Activated CD4-positive, alpha-beta T cell treated with anti-CD3 and anti-CD28 coated beads for 36 hours (primary cell): ENCODE measurements around the gene FOXF2. TPM values are rescaled to one million over a fixed set of nuclear protein-coding genes. Genes with fewer than 3 reads are reported as not detected.
A peak's percentile ranks its signal among the peaks of the same experiment; 100 is the strongest.

ENCODE experiments used
- ATAC-seq: fragments of 200-7000 bp; cut with Tn5 transposase; one replicate; pipeline ENCODE4 v1.10.0; 2021; ENCODE audit warnings: mild to moderate bottlenecking, moderate library complexity
- CTCF ChIA-PET: fragments of 350-600 bp; sonication (Branson Sonifier 250); formaldehyde crosslinking; loops from one replicate; lab custom pipeline; 2021; ENCODE audit warnings: antibody characterized with exemption; lab: Charles Lee
- POLR2A ChIA-PET: fragments of 350-600 bp; sonication (Branson Sonifier 250); formaldehyde crosslinking; loops from one replicate; lab custom pipeline; 2021; ENCODE audit warnings: antibody characterized with exemption, inconsistent platforms; lab: Charles Lee
- DNase-seq: peaks from one replicate; pipeline ENCODE4 v3.0.0-alpha.2; 2020
- H3K27ac Mint-ChIP-seq: one replicate; pipeline ENCODE4 v1.8.0; 2021; ENCODE audit warnings: mixed read lengths
- H3K27me3 Mint-ChIP-seq: one replicate; pipeline ENCODE4 v1.8.0; 2021; ENCODE audit warnings: mixed read lengths
- H3K36me3 Mint-ChIP-seq: one replicate; pipeline ENCODE4 v1.8.0; 2021; ENCODE audit warnings: low read depth, mixed read lengths
- H3K4me1 Mint-ChIP-seq: one replicate; pipeline ENCODE4 v1.8.0; 2021; ENCODE audit warnings: mixed read lengths
- H3K4me3 Mint-ChIP-seq: one replicate; pipeline ENCODE4 v1.8.0; 2021; ENCODE audit warnings: mild to moderate bottlenecking, moderate library complexity, mixed read lengths
- H3K9me3 Mint-ChIP-seq: one replicate; pipeline ENCODE4 v1.8.0; 2021; ENCODE audit warnings: low read depth, mixed read lengths
- intact Hi-C, 2 experiments: fragments of 100-400 bp; cut with DNase I in 1 of 2; cut with micrococcal nuclease in 1 of 2; formaldehyde crosslinking; loops; one replicate each; pipeline versions ENCODE4 v1.14.2 to v1.15.1; 2022 to 2024; cut with DNase I, micrococcal nuclease
- total RNA-seq, 2 experiments: library from RNA; stranded (reverse); gene quantifications; one replicate each; pipeline ENCODE4 v1.2.3, GENCODE V29; 2021

FOXF2 gene
- total RNA-seq, 2 experiments from 2014 or later, result not detected

GRCh38 chr6:1416191-1416760 is 26.9 kb downstream of the FOXF2 start:
- Mint-ChIP-seq H3K4me1 (no peaks in the 10 kb centered on the region), H3K9me3 (peaks cover 4% of the 10 kb centered on the region), H3K4me3 (no peak overlapping the region), H3K36me3 (no peaks in the 10 kb centered on the region), H3K27ac (no peak overlapping the region), H3K27me3 (peaks cover 19% of the 10 kb centered on the region)
- intact Hi-C loops, result no loop called here
- ChIA-PET CTCF (interaction anchor here (0.7 kb wide), 1 partner anchor 694 kb away, joined by 3 read pairs; no protein-coding TSS in a partner anchor), POLR2A (no interaction called here)
- no peak for DNase-seq
- no peak for ATAC-seq

- Mint-ChIP-seq H3K36me3 (no peaks in the 10 kb centered on the region), H3K9me3 (peaks cover 4% of the 10 kb centered on the region), H3K27me3 (peaks cover 19% of the 10 kb centered on the region), H3K4me3 (no peak overlapping the region), H3K4me1 (no peaks in the 10 kb centered on the region), H3K27ac (no peak overlapping the region)
- no peak for ATAC-seq
- ChIA-PET POLR2A (no interaction called here), CTCF (interaction anchor here (0.7 to 0.8 kb wide), 2 partner anchors 20 to 695 kb away, joined by 3 read pairs; no protein-coding TSS in a partner anchor)
- intact Hi-C loops, result no loop called here
- DNase-seq, result no peak
Measured at GRCh38 chr6:1416820-1417219, 27.4 kb downstream of the FOXF2 start.

GRCh38 chr6:1417718-1418117 is 28.3 kb downstream of the FOXF2 start:
- ChIA-PET CTCF (interaction anchor here (0.8 kb wide), 1 partner anchor 21 kb away, joined by 3 read pairs; no protein-coding TSS in a partner anchor), POLR2A (no interaction called here)
- no peak for DNase-seq
- Mint-ChIP-seq H3K36me3 (no peaks in the 10 kb centered on the region), H3K4me1 (no peaks in the 10 kb centered on the region), H3K4me3 (no peak overlapping the region), H3K27ac (no peak overlapping the region), H3K27me3 (peaks cover 15% of the 10 kb centered on the region), H3K9me3 (peaks cover 4% of the 10 kb centered on the region)
- intact Hi-C loops, result no loop called here
- ATAC-seq, result no peak

- no peak for ATAC-seq
- H3K27ac Mint-ChIP-seq, result no peak overlapping the region
- no peak overlapping the region for H3K4me3 Mint-ChIP-seq
- intact Hi-C loops, result no loop called here
- CTCF ChIA-PET, result interaction anchor here (0.6 kb wide), 1 partner anchor 512 kb away, joined by 3 read pairs; no protein-coding TSS in a partner anchor
- H3K36me3 Mint-ChIP-seq, result no peaks in the 10 kb centered on the region
- POLR2A ChIA-PET, result no interaction called here
- peaks cover 19% of the 10 kb centered on the region for H3K27me3 Mint-ChIP-seq
- no peaks in the 10 kb centered on the region for H3K4me1 Mint-ChIP-seq
- no peak for DNase-seq
- peaks cover 4% of the 10 kb centered on the region for H3K9me3 Mint-ChIP-seq
Measured at GRCh38 chr6:1418471-1419191, 29.3 kb downstream of the FOXF2 start.

- DNase-seq (no peak), ATAC-seq (no peak)
- no peaks in the 10 kb centered on the region for H3K4me1 Mint-ChIP-seq
- no peaks in the 10 kb centered on the region for H3K36me3 Mint-ChIP-seq
- POLR2A ChIA-PET, result no interaction called here
- H3K9me3 Mint-ChIP-seq, result peaks cover 4% of the 10 kb centered on the region
- H3K4me3 Mint-ChIP-seq, result no peak overlapping the region
- H3K27ac Mint-ChIP-seq, result no peak overlapping the region
- H3K27me3 Mint-ChIP-seq, result peaks cover 25% of the 10 kb centered on the region
- CTCF ChIA-PET, result no interaction called here
- intact Hi-C loops, result no loop called here
Measured at GRCh38 chr6:1420382-1420781, 31.0 kb downstream of the FOXF2 start.

GRCh38 chr6:1422290-1422689 is 32.9 kb downstream of the FOXF2 start:
- DNase-seq (no peak), ATAC-seq (no peak)
- CTCF ChIA-PET, result interaction anchor here (0.9 to 1.5 kb wide), 4 partner anchors 14 to 828 kb away, joined by 4 to 7 read pairs (median 6); no protein-coding TSS in a partner anchor
- H3K27ac Mint-ChIP-seq, result no peak overlapping the region
- H3K36me3 Mint-ChIP-seq, result no peaks in the 10 kb centered on the region
- no peak overlapping the region for H3K4me3 Mint-ChIP-seq
- POLR2A ChIA-PET, result no interaction called here
- intact Hi-C loops, result no loop called here
- peaks cover 35% of the 10 kb centered on the region for H3K27me3 Mint-ChIP-seq
- H3K4me1 Mint-ChIP-seq, result no peaks in the 10 kb centered on the region
- peaks cover 4% of the 10 kb centered on the region for H3K9me3 Mint-ChIP-seq

GRCh38 chr6:1423578-1423977 is 34.2 kb downstream of the FOXF2 start:
- intact Hi-C loops, result no loop called here
- ATAC-seq (no peak), DNase-seq (no peak)
- Mint-ChIP-seq H3K27me3 (peaks cover 35% of the 10 kb centered on the region), H3K27ac (no peak overlapping the region), H3K4me1 (no peaks in the 10 kb centered on the region), H3K4me3 (no peak overlapping the region), H3K36me3 (no peaks in the 10 kb centered on the region), H3K9me3 (peaks cover 4% of the 10 kb centered on the region)
- POLR2A ChIA-PET, result no interaction called here
- CTCF ChIA-PET, result interaction anchor here (0.5 to 1.2 kb wide), 4 partner anchors 27 to 1068 kb away, joined by 3 to 7 read pairs (median 4); no protein-coding TSS in a partner anchor

GRCh38 chr6:1424306-1424927 is 35.0 kb downstream of the FOXF2 start:
- peak; percentile 56 for DNase-seq
- ATAC-seq, result peak; percentile 72

GRCh38 chr6:1426416-1426815 is 37.0 kb downstream of the FOXF2 start:
- H3K27ac Mint-ChIP-seq, result no peak overlapping the region
- no peaks in the 10 kb centered on the region for H3K9me3 Mint-ChIP-seq
- no peak for ATAC-seq
- CTCF ChIA-PET, result interaction anchor here (2.3 kb wide), 1 partner anchor 10 kb away, joined by 11 read pairs; no protein-coding TSS in a partner anchor
- DNase-seq, result no peak
- intact Hi-C loops, result no loop called here
- H3K4me1 Mint-ChIP-seq, result no peaks in the 10 kb centered on the region
- H3K4me3 Mint-ChIP-seq, result no peak overlapping the region
- POLR2A ChIA-PET, result no interaction called here
- H3K27me3 Mint-ChIP-seq, result peaks cover 25% of the 10 kb centered on the region
- H3K36me3 Mint-ChIP-seq, result no peaks in the 10 kb centered on the region

More at GRCh38 chr6:1424306-1424927, 35.0 kb downstream of the FOXF2 start:
- ChIA-PET CTCF (interaction anchor here (0.6 to 1.0 kb wide), 3 partner anchors 12 to 938 kb away, joined by 3 to 4 read pairs (median 3); no protein-coding TSS in a partner anchor), POLR2A (no interaction called here)
- H3K9me3 Mint-ChIP-seq, result peaks cover 4% of the 10 kb centered on the region
- H3K4me3 Mint-ChIP-seq, result no peak overlapping the region
- H3K36me3 Mint-ChIP-seq, result no peaks in the 10 kb centered on the region
- no peak overlapping the region for H3K27ac Mint-ChIP-seq
- H3K4me1 Mint-ChIP-seq, result no peaks in the 10 kb centered on the region
- intact Hi-C loops, result no loop called here
- peaks cover 33% of the 10 kb centered on the region for H3K27me3 Mint-ChIP-seq

- DNase-seq, result no peak
- POLR2A ChIA-PET, result no interaction called here
- H3K27me3 Mint-ChIP-seq, result peaks cover 34% of the 10 kb centered on the region
- no peaks in the 10 kb centered on the region for H3K9me3 Mint-ChIP-seq
- no peak for ATAC-seq
- H3K36me3 Mint-ChIP-seq, result no peaks in the 10 kb centered on the region
- H3K4me1 Mint-ChIP-seq, result peaks cover 4% of the 10 kb centered on the region
- intact Hi-C loops, result loop anchor here in 1 of 2 experiments (1.0 to 5.0 kb wide), 4 partner anchors 39 to 844 kb away; no protein-coding TSS in a partner anchor
- H3K27ac Mint-ChIP-seq, result no peak overlapping the region
- no peak overlapping the region for H3K4me3 Mint-ChIP-seq
- CTCF ChIA-PET, result interaction anchor here (0.6 to 1.8 kb wide), 11 partner anchors 9 to 1211 kb away, joined by 3 to 11 read pairs (median 3); no protein-coding TSS in a partner anchor
Measured at GRCh38 chr6:1435806-1436205, 46.4 kb downstream of the FOXF2 start.
